ENCODE data around the gene PTPN20. TPM values are rescaled to one million over a fixed set of nuclear protein-coding genes. Genes with fewer than 3 reads are reported as not detected.
A peak's percentile ranks its signal among the peaks of the same experiment; 100 is the strongest.
"Not testable (repeated sequence)": the region's sequence is repeated elsewhere in the genome, so short reads cannot be mapped to it uniquely, and the experiment has no call there.

The PTPN20 gene
- total RNA-seq, 2 experiments from 2014 or later = 2.2 to 2.5 TPM

DNA sequence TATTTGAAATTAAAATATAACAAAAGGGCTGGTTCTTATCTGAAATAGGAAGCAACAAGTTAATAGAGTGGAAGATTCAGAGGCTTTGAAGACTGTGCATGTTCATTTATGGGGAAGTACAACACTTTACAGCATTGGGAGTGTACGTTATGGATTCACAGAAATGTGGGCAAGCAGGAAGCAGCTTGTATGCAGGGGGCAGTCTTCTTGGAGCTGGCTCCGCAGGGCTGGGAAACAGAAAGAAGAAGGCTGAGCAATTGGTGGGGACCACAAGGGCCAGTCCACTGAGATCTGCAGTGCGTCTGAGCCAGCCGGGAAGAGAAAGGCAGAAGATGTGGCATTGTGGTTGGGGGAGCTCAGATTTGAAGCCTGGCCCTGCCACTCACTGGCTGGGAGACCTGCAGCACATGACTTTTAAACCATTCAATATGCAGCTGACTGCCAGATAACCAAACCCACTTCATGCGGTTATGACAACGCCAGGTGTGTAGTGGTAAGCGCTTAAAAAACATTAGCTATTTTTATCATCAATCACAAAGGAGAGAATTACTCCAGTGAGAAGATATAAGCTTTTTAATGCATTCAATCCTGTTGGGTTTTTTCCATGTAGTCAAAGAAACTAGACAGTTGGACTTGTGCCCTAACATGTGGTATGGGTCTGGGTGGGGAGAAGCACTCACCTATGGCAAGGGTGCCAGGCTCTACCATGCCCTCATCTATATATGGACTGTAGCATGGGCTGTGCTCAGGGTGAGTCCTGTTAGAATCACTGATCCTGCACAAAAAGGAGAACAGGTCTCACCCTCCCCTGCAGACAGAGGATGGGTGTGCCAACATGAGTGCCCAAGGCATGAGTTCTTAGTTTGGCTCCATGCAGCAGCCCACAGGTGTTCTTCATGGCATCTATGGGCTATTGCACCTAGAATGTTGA is 14.2 kb upstream of the PTPN20 start:
- intact Hi-C loops (cut with DNase I, micrococcal nuclease); H3K27me3 Mint-ChIP-seq; H3K27ac Mint-ChIP-seq; H3K36me3 Mint-ChIP-seq (ENCODE audit: low read depth); H3K36me3 ChIP-seq (ENCODE audit: insufficient read depth, low read length); H3K4me1 ChIP-seq (ENCODE audit: insufficient read depth, low read length); H3K9me3 Mint-ChIP-seq; CTCF ChIA-PET; H3K4me3 Mint-ChIP-seq; ATAC-seq (ENCODE audit: poor library complexity); H3K27ac ChIP-seq (ENCODE audit: low read depth in 1 of 2, low read length in 2 of 2); H3K9me3 ChIP-seq (ENCODE audit: control insufficient read depth in 1 of 2, insufficient read depth in 1 of 2, low read length in 2 of 2); H3K4me3 ChIP-seq (ENCODE audit: low read length); H3K4me1 Mint-ChIP-seq (ENCODE audit: low read depth); H3K27me3 ChIP-seq (ENCODE audit: control insufficient read depth in 1 of 2, insufficient read depth in 2 of 2, low read length in 2 of 2); POLR2A ChIA-PET: not testable (repeated sequence)
- peak in 1 of 14 experiments; percentile 0 for DNase-seq

- H3K9me3 Mint-ChIP-seq; H3K27ac Mint-ChIP-seq; POLR2A ChIA-PET; H3K27me3 ChIP-seq (ENCODE audit: control insufficient read depth in 1 of 2, insufficient read depth in 2 of 2, low read length in 2 of 2); H3K4me1 ChIP-seq (ENCODE audit: insufficient read depth, low read length); H3K27me3 Mint-ChIP-seq; H3K36me3 ChIP-seq (ENCODE audit: insufficient read depth, low read length); H3K4me3 Mint-ChIP-seq; CTCF ChIA-PET; ATAC-seq (ENCODE audit: poor library complexity); intact Hi-C loops (cut with DNase I, micrococcal nuclease); DNase-seq; H3K27ac ChIP-seq (ENCODE audit: low read depth in 1 of 2, low read length in 2 of 2); H3K36me3 Mint-ChIP-seq (ENCODE audit: low read depth); H3K4me3 ChIP-seq (ENCODE audit: low read length); H3K4me1 Mint-ChIP-seq (ENCODE audit: low read depth); H3K9me3 ChIP-seq (ENCODE audit: control insufficient read depth in 1 of 2, insufficient read depth in 1 of 2, low read length in 2 of 2): not testable (repeated sequence)
These were observed 10.0 kb upstream of the PTPN20 start for GRCh38 chr10:46901247-46901646.

- H3K4me3 ChIP-seq (ENCODE audit: low read length); H3K27ac ChIP-seq (ENCODE audit: low read depth in 1 of 2, low read length in 2 of 2); DNase-seq; intact Hi-C loops (cut with DNase I, micrococcal nuclease); H3K36me3 Mint-ChIP-seq (ENCODE audit: low read depth); H3K9me3 Mint-ChIP-seq; H3K27me3 ChIP-seq (ENCODE audit: control insufficient read depth in 1 of 2, insufficient read depth in 2 of 2, low read length in 2 of 2); H3K4me3 Mint-ChIP-seq; H3K36me3 ChIP-seq (ENCODE audit: insufficient read depth, low read length); H3K27me3 Mint-ChIP-seq; H3K4me1 Mint-ChIP-seq (ENCODE audit: low read depth); H3K4me1 ChIP-seq (ENCODE audit: insufficient read depth, low read length); H3K27ac Mint-ChIP-seq; ATAC-seq (ENCODE audit: poor library complexity); POLR2A ChIA-PET; H3K9me3 ChIP-seq (ENCODE audit: control insufficient read depth in 1 of 2, insufficient read depth in 1 of 2, low read length in 2 of 2); CTCF ChIA-PET: not testable (repeated sequence)
These were observed 7.4 kb upstream of the PTPN20 start for GRCh38 chr10:46903874-46904273.

GRCh38 chr10:46906359-46906758 is 4.9 kb upstream of the PTPN20 start:
- intact Hi-C loops (cut with DNase I, micrococcal nuclease); H3K27me3 Mint-ChIP-seq; H3K36me3 Mint-ChIP-seq (ENCODE audit: low read depth); DNase-seq; H3K9me3 Mint-ChIP-seq; H3K4me3 ChIP-seq (ENCODE audit: low read length); H3K9me3 ChIP-seq (ENCODE audit: control insufficient read depth in 1 of 2, insufficient read depth in 1 of 2, low read length in 2 of 2); H3K27ac ChIP-seq (ENCODE audit: low read depth in 1 of 2, low read length in 2 of 2); H3K4me1 Mint-ChIP-seq (ENCODE audit: low read depth); H3K36me3 ChIP-seq (ENCODE audit: insufficient read depth, low read length); H3K4me3 Mint-ChIP-seq; H3K27ac Mint-ChIP-seq; POLR2A ChIA-PET; ATAC-seq (ENCODE audit: poor library complexity); CTCF ChIA-PET; H3K27me3 ChIP-seq (ENCODE audit: control insufficient read depth in 1 of 2, insufficient read depth in 2 of 2, low read length in 2 of 2); H3K4me1 ChIP-seq (ENCODE audit: insufficient read depth, low read length): not testable (repeated sequence)

DNA sequence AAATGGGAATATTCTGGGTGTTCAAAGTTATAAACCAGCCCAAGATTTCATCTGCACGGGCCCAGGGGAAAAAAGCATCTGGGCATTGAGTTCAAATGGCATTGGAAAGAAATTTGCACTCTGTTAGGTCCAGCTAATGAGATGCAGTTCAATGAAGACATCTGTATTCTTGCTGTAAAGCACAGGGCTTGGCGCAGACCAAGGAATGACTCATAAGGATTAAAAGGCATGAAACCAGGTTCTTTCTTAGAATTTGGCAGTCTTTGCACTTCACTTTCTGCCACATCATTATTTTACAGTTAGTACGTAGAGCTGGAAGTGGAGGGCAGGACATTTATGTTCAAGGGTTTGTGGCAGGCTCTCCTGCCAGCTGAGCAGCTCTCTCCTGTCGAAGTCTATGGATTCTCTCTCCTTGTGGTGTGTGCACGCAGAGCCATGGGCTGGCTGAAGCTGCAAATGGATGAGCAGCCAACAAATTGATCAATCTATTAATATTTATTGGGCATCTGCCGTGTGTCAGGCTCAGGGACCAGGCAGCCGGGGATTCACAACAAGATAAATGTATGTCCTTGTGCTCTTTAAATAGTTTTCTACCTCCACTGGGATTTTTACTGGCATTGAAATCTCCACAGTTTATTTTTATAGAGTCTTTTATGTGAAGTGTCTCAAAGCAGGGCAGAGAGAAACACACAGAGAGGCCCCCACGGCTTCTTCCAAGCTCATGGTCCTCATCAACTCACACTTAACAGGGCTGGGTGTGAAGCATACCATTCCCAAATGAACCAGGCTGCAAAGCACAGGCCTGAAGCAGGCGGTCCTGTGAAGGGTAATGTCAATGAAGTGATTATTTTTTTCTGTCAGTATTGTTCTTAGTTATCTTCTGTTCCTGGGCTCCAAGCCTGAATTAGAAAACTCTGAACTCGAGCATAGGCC is 3.8 kb upstream of the PTPN20 start:
- H3K27me3 ChIP-seq (ENCODE audit: control insufficient read depth in 1 of 2, insufficient read depth in 2 of 2, low read length in 2 of 2); H3K9me3 ChIP-seq (ENCODE audit: control insufficient read depth in 1 of 2, insufficient read depth in 1 of 2, low read length in 2 of 2); H3K4me3 Mint-ChIP-seq; CTCF ChIA-PET; H3K9me3 Mint-ChIP-seq; H3K36me3 ChIP-seq (ENCODE audit: insufficient read depth, low read length); H3K27me3 Mint-ChIP-seq; H3K36me3 Mint-ChIP-seq (ENCODE audit: low read depth); H3K27ac ChIP-seq (ENCODE audit: low read depth in 1 of 2, low read length in 2 of 2); ATAC-seq (ENCODE audit: poor library complexity); H3K4me1 ChIP-seq (ENCODE audit: insufficient read depth, low read length); H3K4me3 ChIP-seq (ENCODE audit: low read length); DNase-seq; POLR2A ChIA-PET; H3K4me1 Mint-ChIP-seq (ENCODE audit: low read depth); H3K27ac Mint-ChIP-seq; intact Hi-C loops (cut with DNase I, micrococcal nuclease): not testable (repeated sequence)

GRCh38 chr10:46922498-46922897 is 11.3 kb downstream of the PTPN20 start:
- H3K27me3 Mint-ChIP-seq; H3K27me3 ChIP-seq (ENCODE audit: control insufficient read depth in 1 of 2, insufficient read depth in 2 of 2, low read length in 2 of 2); POLR2A ChIA-PET; DNase-seq; H3K4me3 ChIP-seq (ENCODE audit: low read length); ATAC-seq (ENCODE audit: poor library complexity); H3K4me1 ChIP-seq (ENCODE audit: insufficient read depth, low read length); CTCF ChIA-PET; H3K36me3 Mint-ChIP-seq (ENCODE audit: low read depth); intact Hi-C loops (cut with DNase I, micrococcal nuclease); H3K4me3 Mint-ChIP-seq; H3K9me3 Mint-ChIP-seq; H3K27ac Mint-ChIP-seq; H3K4me1 Mint-ChIP-seq (ENCODE audit: low read depth); H3K9me3 ChIP-seq (ENCODE audit: control insufficient read depth in 1 of 2, insufficient read depth in 1 of 2, low read length in 2 of 2); H3K36me3 ChIP-seq (ENCODE audit: insufficient read depth, low read length); H3K27ac ChIP-seq (ENCODE audit: low read depth in 1 of 2, low read length in 2 of 2): not testable (repeated sequence)

GRCh38 chr10:46925156-46925555 is 13.9 kb downstream of the PTPN20 start:
- H3K27ac ChIP-seq (ENCODE audit: low read depth in 1 of 2, low read length in 2 of 2); intact Hi-C loops (cut with DNase I, micrococcal nuclease); H3K4me1 Mint-ChIP-seq (ENCODE audit: low read depth); CTCF ChIA-PET; H3K27me3 ChIP-seq (ENCODE audit: control insufficient read depth in 1 of 2, insufficient read depth in 2 of 2, low read length in 2 of 2); H3K27ac Mint-ChIP-seq; H3K36me3 Mint-ChIP-seq (ENCODE audit: low read depth); H3K4me1 ChIP-seq (ENCODE audit: insufficient read depth, low read length); H3K9me3 ChIP-seq (ENCODE audit: control insufficient read depth in 1 of 2, insufficient read depth in 1 of 2, low read length in 2 of 2); ATAC-seq (ENCODE audit: poor library complexity); H3K9me3 Mint-ChIP-seq; H3K4me3 Mint-ChIP-seq; H3K27me3 Mint-ChIP-seq; H3K4me3 ChIP-seq (ENCODE audit: low read length); DNase-seq; H3K36me3 ChIP-seq (ENCODE audit: insufficient read depth, low read length); POLR2A ChIA-PET: not testable (repeated sequence)
